Astrocyte (in vitro differentiated cells and primary cell): Measurements from ENCODE around the gene STK4. TPM values are rescaled to one million over a fixed set of nuclear protein-coding genes. Genes with fewer than 3 reads are reported as not detected.
"Not testable (repeated sequence)": the region's sequence is repeated elsewhere in the genome, so short reads cannot be mapped to it uniquely, and the experiment has no call there.

Experiments used
- DNase-seq: peaks from one replicate; pipeline ENCODE4 v3.0.0-alpha.2; 2010; ENCODE audit warnings: low read depth
- FAIRE-seq: peaks from 2 replicates; lab custom pipeline; 2011; peaks lifted over from hg19 to GRCh38; lab: Jason Lieb, UNC
- H2AFZ ChIP-seq: 2 replicates; pipeline ENCODE4 v1.6.0; 2012; ENCODE audit warnings: low read depth, low read length, inconsistent platforms
- H3K27ac ChIP-seq: 2 replicates; pipeline ENCODE4 v1.5.1; 2011; ENCODE audit warnings: low read depth, low read length, inconsistent platforms
- H3K27me3 ChIP-seq: 2 replicates; pipeline ENCODE4 v1.6.0; 2011; ENCODE audit warnings: low read length, inconsistent platforms; ENCODE audit not compliant: insufficient read depth
- H3K36me3 ChIP-seq: 2 replicates; pipeline ENCODE4 v1.5.1; 2011; ENCODE audit warnings: low read length, inconsistent platforms; ENCODE audit not compliant: insufficient read depth
- H3K4me1 ChIP-seq: 2 replicates; pipeline ENCODE4 v1.5.1; 2011; ENCODE audit warnings: low read length, inconsistent platforms; ENCODE audit not compliant: insufficient read depth
- H3K4me2 ChIP-seq: 2 replicates; pipeline ENCODE4 v1.6.0; 2012; ENCODE audit warnings: low read length, inconsistent platforms
- H3K4me3 ChIP-seq: 2 replicates; pipeline ENCODE4 v1.5.1; 2011; ENCODE audit warnings: low read depth, mild to moderate bottlenecking, low read length, inconsistent platforms; ENCODE audit not compliant: insufficient read depth
- H3K79me2 ChIP-seq: 2 replicates; pipeline ENCODE4 v1.6.0; 2012; ENCODE audit warnings: mild to moderate bottlenecking, low read length, inconsistent platforms; ENCODE audit not compliant: insufficient read depth
- H3K9ac ChIP-seq: 2 replicates; pipeline ENCODE4 v1.6.0; 2012; ENCODE audit warnings: mild to moderate bottlenecking, low read length, inconsistent platforms
- H3K9me3 ChIP-seq: 2 replicates; pipeline ENCODE4 v1.5.1; 2012; ENCODE audit warnings: low read depth, mild to moderate bottlenecking, low read length, inconsistent platforms; ENCODE audit not compliant: insufficient read depth
- H4K20me1 ChIP-seq: 2 replicates; pipeline ENCODE4 v1.6.0; 2012; ENCODE audit warnings: low read length, inconsistent platforms; ENCODE audit not compliant: insufficient read depth
- H3K27ac Mint-ChIP-seq: one replicate; pipeline ENCODE4 v1.8.0; 2021; ENCODE audit warnings: mild to moderate bottlenecking, mixed read lengths; ENCODE audit not compliant: unreplicated experiment
- H3K27me3 Mint-ChIP-seq: one replicate; pipeline ENCODE4 v1.8.0; 2021; ENCODE audit warnings: low read depth, mixed read lengths; ENCODE audit not compliant: unreplicated experiment
- H3K36me3 Mint-ChIP-seq: one replicate; pipeline ENCODE4 v1.8.0; 2021; ENCODE audit warnings: low read depth, mixed read lengths; ENCODE audit not compliant: unreplicated experiment
- H3K4me1 Mint-ChIP-seq: one replicate; pipeline ENCODE4 v1.8.0; 2021; ENCODE audit warnings: low read depth, mixed read lengths; ENCODE audit not compliant: unreplicated experiment
- H3K4me3 Mint-ChIP-seq: one replicate; pipeline ENCODE4 v1.8.0; 2021; ENCODE audit warnings: mild to moderate bottlenecking, moderate library complexity, mixed read lengths; ENCODE audit not compliant: unreplicated experiment
- H3K9me3 Mint-ChIP-seq: one replicate; pipeline ENCODE4 v1.8.0; 2021; ENCODE audit warnings: mild to moderate bottlenecking, mixed read lengths; ENCODE audit not compliant: unreplicated experiment
- CTCF ChIP-seq: IDR thresholded peaks from 2 replicates; pipeline ENCODE4 v1.5.1; 2011; ENCODE audit warnings: low read depth, mild to moderate bottlenecking, inconsistent platforms, low read length, moderate library complexity; ENCODE audit not compliant: insufficient read depth
- EZH2 ChIP-seq: IDR thresholded peaks from 2 replicates; pipeline ENCODE4 v1.6.1; 2012; ENCODE audit warnings: mild to moderate bottlenecking, low read length, inconsistent platforms; ENCODE audit not compliant: insufficient read depth
- total RNA-seq: library from RNA; stranded (reverse); gene quantifications from 2 replicates; pipeline ENCODE4 v1.2.1, GENCODE V29; 2021

STK4 gene
- total RNA-seq, 1 donor from 2014 or later, result 41.4 TPM

- H3K27me3 ChIP-seq, result no peaks in the 10 kb centered on the region
- H3K27ac Mint-ChIP-seq, result peak overlapping the region; percentile 86
Measured at GRCh38 chr20:45059022-45059728, 92.9 kb downstream of the STK4 start.

GRCh38 chr20:45060294-45060693, 94.0 kb downstream of the STK4 start:
- Mint-ChIP-seq H3K4me1 (peaks cover 42% of the 10 kb centered on the region), H3K4me3 (no peak overlapping the region), H3K9me3 (no peaks in the 10 kb centered on the region), H3K27me3 (no peaks in the 10 kb centered on the region), H3K36me3 (peaks cover 6% of the 10 kb centered on the region), H3K27ac (peak overlapping the region; percentile 94)
- Histone ChIP-seq H3K27ac (peak overlapping the region; percentile 66), H3K9me3 (no peaks in the 10 kb centered on the region), H2AFZ (no peak overlapping the region), H3K4me1 (peaks cover 29% of the 10 kb centered on the region), H3K27me3 (no peaks in the 10 kb centered on the region), H3K79me2 (peaks cover 6% of the 10 kb centered on the region), H3K4me2 (no peak overlapping the region), H3K36me3 (peaks cover 5% of the 10 kb centered on the region), H4K20me1 (peaks cover 2% of the 10 kb centered on the region), H3K9ac (no peak overlapping the region), H3K4me3 (no peak overlapping the region)
- FAIRE-seq (no peak), DNase-seq (no peak)
- TF ChIP-seq CTCF (no peak), EZH2 (no peak)

More at GRCh38 chr20:45059022-45059728, 92.9 kb downstream of the STK4 start:
- no peaks in the 10 kb centered on the region for H3K79me2 ChIP-seq
- no peak for TF ChIP-seq CTCF
- TF ChIP-seq EZH2, result no peak
- H3K9ac ChIP-seq, result no peak overlapping the region
- peaks cover 29% of the 10 kb centered on the region for H3K4me1 ChIP-seq
- peaks cover 5% of the 10 kb centered on the region for H3K36me3 Mint-ChIP-seq
- H3K4me3 Mint-ChIP-seq, result no peak overlapping the region
- H3K9me3 ChIP-seq, result no peaks in the 10 kb centered on the region
- DNase-seq (peak; percentile 52), FAIRE-seq (no peak)
- H3K4me1 Mint-ChIP-seq, result peaks cover 49% of the 10 kb centered on the region
- H3K36me3 ChIP-seq, result peaks cover 5% of the 10 kb centered on the region
- H3K9me3 Mint-ChIP-seq, result no peaks in the 10 kb centered on the region
- no peaks in the 10 kb centered on the region for H4K20me1 ChIP-seq
- H3K4me2 ChIP-seq, result peak overlapping the region; percentile 7
- H3K27me3 Mint-ChIP-seq, result no peaks in the 10 kb centered on the region
- no peak overlapping the region for H3K4me3 ChIP-seq
- no peak overlapping the region for H3K27ac ChIP-seq
- no peak overlapping the region for H2AFZ ChIP-seq

GRCh38 chr20:45061244-45061643, 94.9 kb downstream of the STK4 start:
- Histone ChIP-seq H3K27ac (peak overlapping the region; percentile 66), H3K4me3 (no peak overlapping the region), H3K36me3 (peaks cover 5% of the 10 kb centered on the region), H3K27me3 (no peaks in the 10 kb centered on the region), H3K9me3 (no peaks in the 10 kb centered on the region), H2AFZ (no peak overlapping the region), H3K4me1 (peaks cover 29% of the 10 kb centered on the region), H3K79me2 (peaks cover 10% of the 10 kb centered on the region), H3K4me2 (peak overlapping the region; percentile 44), H3K9ac (no peak overlapping the region), H4K20me1 (peaks cover 3% of the 10 kb centered on the region)
- no peaks in the 10 kb centered on the region for H3K27me3 Mint-ChIP-seq
- peak overlapping the region; percentile 94 for H3K27ac Mint-ChIP-seq
- no peaks in the 10 kb centered on the region for H3K9me3 Mint-ChIP-seq
- peaks cover 38% of the 10 kb centered on the region for H3K4me1 Mint-ChIP-seq
- FAIRE-seq (peak; percentile 68), DNase-seq (peak; percentile 94)
- TF ChIP-seq EZH2, result no peak
- no peak for TF ChIP-seq CTCF
- no peak overlapping the region for H3K4me3 Mint-ChIP-seq
- H3K36me3 Mint-ChIP-seq, result peaks cover 6% of the 10 kb centered on the region

GRCh38 chr20:45063107-45063506, 96.8 kb downstream of the STK4 start:
- H3K4me1 Mint-ChIP-seq, result peaks cover 37% of the 10 kb centered on the region
- not testable (repeated sequence) for H3K9me3 Mint-ChIP-seq, FAIRE-seq

More at GRCh38 chr20:45063107-45063506, 96.8 kb downstream of the STK4 start:
- H3K79me2 ChIP-seq, result peaks cover 12% of the 10 kb centered on the region
- not testable (repeated sequence) for H3K36me3 Mint-ChIP-seq, H3K4me3 ChIP-seq, H3K4me2 ChIP-seq, H3K36me3 ChIP-seq, H3K27me3 ChIP-seq, H3K27ac ChIP-seq, DNase-seq, H4K20me1 ChIP-seq, H3K4me3 Mint-ChIP-seq, H3K9ac ChIP-seq, H3K27me3 Mint-ChIP-seq, H3K9me3 ChIP-seq, H2AFZ ChIP-seq, H3K27ac Mint-ChIP-seq
- peaks cover 29% of the 10 kb centered on the region for H3K4me1 ChIP-seq
